ENCODE measurements around the gene CPPED1.

GRCh38 chr16:12703935-12704334 lies 99.8 kb downstream of the CPPED1 start:
- no peak for TF ChIP-seq EZH2phosphoT487 (IDR thresholded peaks at IDR 0.05; ENCODE audit: low read depth, severe bottlenecking, unreplicated experiment)
- no peak for TF ChIP-seq CTCF (IDR thresholded peaks at IDR 0.05; ENCODE audit: poor library complexity)

Measured in hepatocyte (in vitro differentiated cells).